Measurements from ENCODE around the gene NAV1. TPM values are rescaled to one million over a fixed set of nuclear protein-coding genes. Genes with fewer than 3 reads are reported as not detected.

NAV1 gene
- total and polyA plus RNA-seq, 9 of the 15 experiments (the other 6 are each of a cell fraction or from before 2014, with no cell fraction given): 0.91 to 16.8 (median 3.2) TPM

DNA sequence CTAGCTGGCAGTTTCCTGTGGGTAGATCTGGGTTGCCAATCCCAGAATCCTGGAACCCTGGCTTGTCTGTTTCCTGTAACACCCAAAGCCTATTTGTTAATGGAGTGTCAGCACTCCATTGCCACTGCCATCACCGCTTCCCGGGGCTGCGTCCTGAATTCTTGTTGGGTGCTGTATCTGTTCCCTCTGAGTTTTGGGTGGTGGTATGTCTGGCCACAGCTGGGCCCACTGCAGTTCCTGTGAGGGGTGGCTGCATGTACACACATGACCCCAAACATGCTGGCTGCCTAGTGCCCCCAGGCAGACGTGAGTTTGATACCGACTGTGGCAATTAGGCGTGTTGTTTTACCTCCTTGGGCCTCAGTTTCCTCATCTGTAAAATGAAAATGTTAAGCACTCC lies 29.3 kb downstream of the NAV1 start (continued):
- TF ChIP-seq, protein P1, sequence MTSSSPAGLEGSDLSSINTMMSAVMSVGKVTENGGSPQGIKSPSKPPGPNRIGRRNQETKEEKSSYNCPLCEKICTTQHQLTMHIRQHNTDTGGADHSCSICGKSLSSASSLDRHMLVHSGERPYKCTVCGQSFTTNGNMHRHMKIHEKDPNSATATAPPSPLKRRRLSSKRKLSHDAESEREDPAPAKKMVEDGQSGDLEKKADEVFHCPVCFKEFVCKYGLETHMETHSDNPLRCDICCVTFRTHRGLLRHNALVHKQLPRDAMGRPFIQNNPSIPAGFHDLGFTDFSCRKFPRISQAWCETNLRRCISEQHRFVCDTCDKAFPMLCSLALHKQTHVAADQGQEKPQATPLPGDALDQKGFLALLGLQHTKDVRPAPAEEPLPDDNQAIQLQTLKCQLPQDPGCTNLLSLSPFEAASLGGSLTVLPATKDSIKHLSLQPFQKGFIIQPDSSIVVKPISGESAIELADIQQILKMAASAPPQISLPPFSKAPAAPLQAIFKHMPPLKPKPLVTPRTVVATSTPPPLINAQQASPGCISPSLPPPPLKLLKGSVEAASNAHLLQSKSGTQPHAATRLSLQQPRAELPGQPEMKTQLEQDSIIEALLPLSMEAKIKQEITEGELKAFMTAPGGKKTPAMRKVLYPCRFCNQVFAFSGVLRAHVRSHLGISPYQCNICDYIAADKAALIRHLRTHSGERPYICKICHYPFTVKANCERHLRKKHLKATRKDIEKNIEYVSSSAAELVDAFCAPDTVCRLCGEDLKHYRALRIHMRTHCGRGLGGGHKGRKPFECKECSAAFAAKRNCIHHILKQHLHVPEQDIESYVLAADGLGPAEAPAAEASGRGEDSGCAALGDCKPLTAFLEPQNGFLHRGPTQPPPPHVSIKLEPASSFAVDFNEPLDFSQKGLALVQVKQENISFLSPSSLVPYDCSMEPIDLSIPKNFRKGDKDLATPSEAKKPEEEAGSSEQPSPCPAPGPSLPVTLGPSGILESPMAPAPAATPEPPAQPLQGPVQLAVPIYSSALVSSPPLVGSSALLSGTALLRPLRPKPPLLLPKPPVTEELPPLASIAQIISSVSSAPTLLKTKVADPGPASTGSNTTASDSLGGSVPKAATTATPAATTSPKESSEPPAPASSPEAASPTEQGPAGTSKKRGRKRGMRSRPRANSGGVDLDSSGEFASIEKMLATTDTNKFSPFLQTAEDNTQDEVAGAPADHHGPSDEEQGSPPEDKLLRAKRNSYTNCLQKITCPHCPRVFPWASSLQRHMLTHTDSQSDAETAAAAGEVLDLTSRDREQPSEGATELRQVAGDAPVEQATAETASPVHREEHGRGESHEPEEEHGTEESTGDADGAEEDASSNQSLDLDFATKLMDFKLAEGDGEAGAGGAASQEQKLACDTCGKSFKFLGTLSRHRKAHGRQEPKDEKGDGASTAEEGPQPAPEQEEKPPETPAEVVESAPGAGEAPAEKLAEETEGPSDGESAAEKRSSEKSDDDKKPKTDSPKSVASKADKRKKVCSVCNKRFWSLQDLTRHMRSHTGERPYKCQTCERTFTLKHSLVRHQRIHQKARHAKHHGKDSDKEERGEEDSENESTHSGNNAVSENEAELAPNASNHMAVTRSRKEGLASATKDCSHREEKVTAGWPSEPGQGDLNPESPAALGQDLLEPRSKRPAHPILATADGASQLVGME (CRISPR knock-in tag; IDR thresholded peaks at IDR 0.05): 0 out of 2 replicates have a peak, but pooled peaks have one; percentile 26
- TF ChIP-seq DMBX1 (CRISPR knock-in tag; IDR thresholded peaks at IDR 0.05; ENCODE audit: borderline replicate concordance): 0 out of 2 replicates have a peak, but pooled peaks have one; percentile 14
- TF ChIP-seq, protein P2, sequence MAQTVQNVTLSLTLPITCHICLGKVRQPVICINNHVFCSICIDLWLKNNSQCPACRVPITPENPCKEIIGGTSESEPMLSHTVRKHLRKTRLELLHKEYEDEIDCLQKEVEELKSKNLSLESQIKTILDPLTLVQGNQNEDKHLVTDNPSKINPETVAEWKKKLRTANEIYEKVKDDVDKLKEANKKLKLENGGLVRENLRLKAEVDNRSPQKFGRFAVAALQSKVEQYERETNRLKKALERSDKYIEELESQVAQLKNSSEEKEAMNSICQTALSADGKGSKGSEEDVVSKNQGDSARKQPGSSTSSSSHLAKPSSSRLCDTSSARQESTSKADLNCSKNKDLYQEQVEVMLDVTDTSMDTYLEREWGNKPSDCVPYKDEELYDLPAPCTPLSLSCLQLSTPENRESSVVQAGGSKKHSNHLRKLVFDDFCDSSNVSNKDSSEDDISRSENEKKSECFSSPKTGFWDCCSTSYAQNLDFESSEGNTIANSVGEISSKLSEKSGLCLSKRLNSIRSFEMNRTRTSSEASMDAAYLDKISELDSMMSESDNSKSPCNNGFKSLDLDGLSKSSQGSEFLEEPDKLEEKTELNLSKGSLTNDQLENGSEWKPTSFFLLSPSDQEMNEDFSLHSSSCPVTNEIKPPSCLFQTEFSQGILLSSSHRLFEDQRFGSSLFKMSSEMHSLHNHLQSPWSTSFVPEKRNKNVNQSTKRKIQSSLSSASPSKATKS (CRISPR knock-in tag; IDR thresholded peaks at IDR 0.05): no peak
- TF ChIP-seq ZNF134 (CRISPR knock-in tag; conservative IDR thresholded peaks at IDR 0.05): peak; percentile 19; the same call in 1 of the 2 replicates

Data from K562 (cell line).